B cell (primary cell): Measurements from ENCODE around the gene CCDC80. TPM values are rescaled to one million over a fixed set of nuclear protein-coding genes. Genes with fewer than 3 reads are reported as not detected.

ENCODE experiments used
- ATAC-seq: fragments of 200-7000 bp; cut with Tn5 transposase; one replicate; pipeline ENCODE4 v1.10.0; 2021; ENCODE audit warnings: low read depth, mild to moderate bottlenecking, moderate number of reproducible peaks, moderate library complexity
- CTCF ChIA-PET: fragments of 350-600 bp; sonication (Branson Sonifier 250); formaldehyde crosslinking; loops from one replicate; lab custom pipeline; 2021; ENCODE audit warnings: antibody characterized with exemption, inconsistent platforms; lab: Charles Lee
- POLR2A ChIA-PET: fragments of 350-600 bp; sonication (Branson Sonifier 250); formaldehyde crosslinking; loops from one replicate; lab custom pipeline; 2021; ENCODE audit warnings: antibody characterized with exemption; lab: Charles Lee
- DNase-seq: peaks from one replicate; pipeline ENCODE4 v3.0.0; 2013
- H2AFZ ChIP-seq: 2 replicates; pipeline ENCODE4 v1.6.1; 2012; ENCODE audit warnings: mild to moderate bottlenecking, low read depth, low read length; ENCODE audit not compliant: insufficient read depth, poor library complexity, severe bottlenecking
- H3K27ac ChIP-seq, 2 donors: 1 replicate in 1 of 2; 2 replicates in 1 of 2; pipeline ENCODE4 v1.5.1; 2012 to 2013; ENCODE audit warnings: low read length in 2 of 2, mild to moderate bottlenecking in 2 of 2, moderate library complexity in 1 of 2
- H3K27me3 ChIP-seq, 4 experiments: fragments of 200-600 bp in 1 of 4; sonication (generic) in 1 of 4; replicated peaks in 1 of 4; 1 replicate in 2 of 4; 2 replicates in 2 of 4; pipeline versions ENCODE4 v1.6.1 to v1.7.0; 2013 to 2016; ENCODE audit warnings: low read length in 3 of 4, mild to moderate bottlenecking in 2 of 4, mixed read lengths in 1 of 4, moderate library complexity in 1 of 4; ENCODE audit not compliant: insufficient read depth in 4 of 4, control insufficient read depth in 3 of 4; ENCODE audit errors: control extremely low read depth in 1 of 4
- H3K36me3 ChIP-seq, 2 experiments: replicated peaks in 1 of 2; 1 replicate in 1 of 2; 2 replicates in 1 of 2; pipeline versions ENCODE4 v1.6.1 to v1.7.1; 2013; ENCODE audit warnings: low read length in 1 of 2; ENCODE audit not compliant: insufficient read depth in 2 of 2, control insufficient read depth in 1 of 2; ENCODE audit errors: control extremely low read depth in 1 of 2, extremely low read depth in 1 of 2
- H3K4me1 ChIP-seq, 2 donors: fragments of 200-600 bp in 1 of 2; sonication (generic) in 1 of 2; 1 replicate in 1 of 2; 2 replicates in 1 of 2; pipeline versions ENCODE4 v1.5.1 to v1.6.1; 2013 to 2017; ENCODE audit warnings: low read length in 2 of 2; ENCODE audit not compliant: control insufficient read depth in 2 of 2, insufficient read depth in 2 of 2
- H3K4me2 ChIP-seq: replicated peaks from 2 replicates; pipeline ENCODE3; 2012; ENCODE audit warnings: mild to moderate bottlenecking, low read depth, low read length; ENCODE audit not compliant: poor library complexity, severe bottlenecking
- H3K4me3 ChIP-seq, 5 experiments: fragments of 200-600 bp in 1 of 5; sonication (generic) in 1 of 5; 1 replicate in 3 of 5; 2 replicates in 2 of 5; pipeline versions ENCODE4 v1.5.1 to v1.7.0; 2011 to 2016; ENCODE audit warnings: low read length in 4 of 5, mild to moderate bottlenecking in 4 of 5, low read depth in 2 of 5, control low read depth in 1 of 5, moderate library complexity in 1 of 5; ENCODE audit not compliant: insufficient read depth in 1 of 5; ENCODE audit errors: control extremely low read depth in 1 of 5, extremely low read depth in 1 of 5
- H3K79me2 ChIP-seq: fragments of 200-600 bp; sonication (generic); one replicate; pipeline ENCODE4 v1.6.0; 2016; ENCODE audit warnings: low read length; ENCODE audit not compliant: control insufficient read depth, insufficient read depth
- H3K9ac ChIP-seq: fragments of 200-600 bp; sonication (generic); 2 replicates; pipeline ENCODE4 v1.6.1; 2017; ENCODE audit warnings: mild to moderate bottlenecking, low read length, moderate library complexity
- H3K9me3 ChIP-seq, 3 donors: one replicate each; pipeline versions ENCODE4 v1.6.1 to v1.7.1; 2013; ENCODE audit warnings: low read length in 2 of 3; ENCODE audit not compliant: control insufficient read depth in 2 of 3, insufficient read depth in 1 of 3; ENCODE audit errors: control extremely low read depth in 1 of 3
- H4K20me1 ChIP-seq: 2 replicates; pipeline ENCODE4 v1.6.0; 2012; ENCODE audit warnings: mild to moderate bottlenecking, low read length; ENCODE audit not compliant: insufficient read depth, control insufficient read depth, poor library complexity, severe bottlenecking
- H3K27ac Mint-ChIP-seq: one replicate; pipeline ENCODE4 v1.8.0; 2021; ENCODE audit warnings: mixed read lengths
- H3K27me3 Mint-ChIP-seq: one replicate; pipeline ENCODE4 v1.8.0; 2021; ENCODE audit warnings: mixed read lengths
- H3K4me1 Mint-ChIP-seq: one replicate; pipeline ENCODE4 v1.8.0; 2021; ENCODE audit warnings: mixed read lengths
- H3K4me3 Mint-ChIP-seq: one replicate; pipeline ENCODE4 v1.8.0; 2021; ENCODE audit warnings: mixed read lengths
- H3K9me3 Mint-ChIP-seq: one replicate; pipeline ENCODE4 v1.8.0; 2022; ENCODE audit warnings: mixed read lengths; ENCODE audit not compliant: insufficient read depth
- EZH2 ChIP-seq: IDR thresholded peaks from 2 replicates; pipeline ENCODE4 v1.6.1; 2012; ENCODE audit warnings: borderline replicate concordance, low read depth, mild to moderate bottlenecking, moderate library complexity, low read length; ENCODE audit not compliant: insufficient read depth, poor library complexity, severe bottlenecking
- WGBS: methylation state at CpG from one replicate; pipeline ENCODE4 v1.1.5; 2013; ENCODE audit warnings: missing lambda C conversion rate; ENCODE audit not compliant: insufficient coverage; 5-methylcytosine and 5-hydroxymethylcytosine counted together
- intact Hi-C: fragments of 100-400 bp; cut with micrococcal nuclease; formaldehyde crosslinking; loops from one replicate; pipeline ENCODE4 v1.10.0; 2022
- polyA plus RNA-seq: library from polyadenylated mRNA; depleted of rRNA; stranded (reverse); fragments of >200 nt; gene quantifications from 2 replicates; pipeline ENCODE4 v1.2.3, GENCODE V29; 2012
- total RNA-seq, 2 donors: library from RNA; stranded (reverse); fragments of 120-200 nt in 1 of 2; gene quantifications; 1 replicate in 1 of 2; 2 replicates in 1 of 2; pipeline versions ENCODE4 v1.2.3 to v1.2.4, GENCODE V29; 2013 to 2022
- TF ChIP-seq, protein P1 (sequence below): fragments of 200-600 bp; IDR thresholded peaks from one replicate; pipeline ENCODE4 v1.8.0; 2022; ENCODE audit warnings: antibody characterized with exemption, mild to moderate bottlenecking

The CCDC80 gene
- total and polyA plus RNA-seq, 2 donors (not counting 1 experiment from before 2014, with no cell fraction given), result under 0.01 TPM; not detected in 1

GRCh38 chr3:112685420-112685819, 44.5 kb upstream of the CCDC80 start:
- no peaks in the 10 kb centered on the region for H3K27me3 Mint-ChIP-seq
- Histone ChIP-seq H3K4me3 (no peak overlapping the region), H3K36me3 (no peaks in the 10 kb centered on the region), H2AFZ (no peak overlapping the region), H3K9ac (no peak overlapping the region), H3K9me3 (no peaks in the 10 kb centered on the region), H4K20me1 (no peaks in the 10 kb centered on the region), H3K27me3 (no peaks in the 10 kb centered on the region), H3K79me2 (no peaks in the 10 kb centered on the region), H3K4me2 (no peak overlapping the region), H3K4me1 (peaks cover 0 to 6% of the 10 kb centered on the region in 2 donors), H3K27ac (no peak overlapping the region)
- no peaks in the 10 kb centered on the region for H3K9me3 Mint-ChIP-seq
- no peak overlapping the region for H3K4me3 Mint-ChIP-seq
- DNase-seq, result no peak
- no peak overlapping the region for H3K27ac Mint-ChIP-seq
- H3K4me1 Mint-ChIP-seq, result peaks cover 8% of the 10 kb centered on the region
- no peak for TF ChIP-seq EZH2
- TF ChIP-seq, protein P1, sequence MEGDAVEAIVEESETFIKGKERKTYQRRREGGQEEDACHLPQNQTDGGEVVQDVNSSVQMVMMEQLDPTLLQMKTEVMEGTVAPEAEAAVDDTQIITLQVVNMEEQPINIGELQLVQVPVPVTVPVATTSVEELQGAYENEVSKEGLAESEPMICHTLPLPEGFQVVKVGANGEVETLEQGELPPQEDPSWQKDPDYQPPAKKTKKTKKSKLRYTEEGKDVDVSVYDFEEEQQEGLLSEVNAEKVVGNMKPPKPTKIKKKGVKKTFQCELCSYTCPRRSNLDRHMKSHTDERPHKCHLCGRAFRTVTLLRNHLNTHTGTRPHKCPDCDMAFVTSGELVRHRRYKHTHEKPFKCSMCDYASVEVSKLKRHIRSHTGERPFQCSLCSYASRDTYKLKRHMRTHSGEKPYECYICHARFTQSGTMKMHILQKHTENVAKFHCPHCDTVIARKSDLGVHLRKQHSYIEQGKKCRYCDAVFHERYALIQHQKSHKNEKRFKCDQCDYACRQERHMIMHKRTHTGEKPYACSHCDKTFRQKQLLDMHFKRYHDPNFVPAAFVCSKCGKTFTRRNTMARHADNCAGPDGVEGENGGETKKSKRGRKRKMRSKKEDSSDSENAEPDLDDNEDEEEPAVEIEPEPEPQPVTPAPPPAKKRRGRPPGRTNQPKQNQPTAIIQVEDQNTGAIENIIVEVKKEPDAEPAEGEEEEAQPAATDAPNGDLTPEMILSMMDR, result no peak
- ChIA-PET CTCF (no interaction called here), POLR2A (no interaction called here)
- intact Hi-C loops, result no loop called here
- WGBS, result 99% methylated on average over 7 of the region's 7 CpGs
- no peak for ATAC-seq

DNA sequence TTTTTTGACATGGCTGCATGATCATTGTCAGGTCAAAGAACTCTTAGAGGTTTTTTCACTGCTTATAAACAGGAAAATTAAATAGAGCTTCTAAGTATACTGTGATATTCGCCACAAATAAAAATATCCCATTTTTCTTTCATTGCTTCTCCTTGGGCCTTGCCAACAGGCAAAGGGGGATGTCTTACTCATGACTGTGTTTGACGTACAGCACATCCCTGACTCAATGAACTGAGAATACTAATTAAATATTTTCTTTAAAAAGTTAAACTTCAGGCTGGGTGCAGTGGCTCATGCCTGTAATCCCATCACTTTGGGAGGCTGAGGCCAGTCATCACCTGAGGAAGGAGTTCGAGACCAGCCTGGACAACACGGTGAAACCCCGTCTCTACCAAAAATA, 41.4 kb upstream of the CCDC80 start:
- WGBS, result 100% methylated on average over 1 of the region's 5 CpGs
- DNase-seq (no peak), ATAC-seq (no peak)
- peaks cover 0 to under 1% of the 10 kb centered on the region in 2 donors for H3K4me1 ChIP-seq
- no peaks in the 10 kb centered on the region for H3K27me3 ChIP-seq
- TF ChIP-seq, protein P1, result no peak
- no peak for TF ChIP-seq EZH2
- POLR2A ChIA-PET, result no interaction called here
- H3K4me3 Mint-ChIP-seq, result no peak overlapping the region
- H3K9me3 ChIP-seq, result no peaks in the 10 kb centered on the region
- no peak overlapping the region for H3K4me3 ChIP-seq
- H3K9me3 Mint-ChIP-seq, result no peaks in the 10 kb centered on the region
- H3K4me1 Mint-ChIP-seq, result peaks cover 2% of the 10 kb centered on the region
- intact Hi-C loops, result no loop called here
- H4K20me1 ChIP-seq, result no peaks in the 10 kb centered on the region
- H3K4me2 ChIP-seq, result no peak overlapping the region
- H2AFZ ChIP-seq, result no peak overlapping the region
- no peaks in the 10 kb centered on the region for H3K36me3 ChIP-seq
- no peaks in the 10 kb centered on the region for H3K79me2 ChIP-seq
- H3K27ac ChIP-seq, result no peak overlapping the region
- CTCF ChIA-PET, result interaction anchor here (0.8 to 1.5 kb wide), 3 partner anchors 12 to 56 kb away, joined by 3 to 5 read pairs (median 3); no protein-coding TSS in a partner anchor
- no peak overlapping the region for H3K27ac Mint-ChIP-seq
- H3K9ac ChIP-seq, result no peak overlapping the region
- no peaks in the 10 kb centered on the region for H3K27me3 Mint-ChIP-seq
